Skeletal muscle cell (primary cell): Measurements from ENCODE around the gene EPHA3.
A peak's percentile ranks its signal among the peaks of the same experiment; 100 is the strongest.

Experiments
- DNase-seq: peaks from one replicate; pipeline ENCODE4 v3.0.0-alpha.2; 2010; ENCODE audit warnings: low read depth
- H3K4me3 ChIP-seq: 2 replicates; pipeline ENCODE4 v1.5.1; 2011; ENCODE audit warnings: low read depth, mild to moderate bottlenecking, control low read depth, low read length, moderate library complexity

EPHA3 gene

GRCh38 chr3:89268059-89268458 lies 160.6 kb downstream of the EPHA3 start:
- DNase-seq: no peak
- H3K4me3 ChIP-seq: no peak overlapping the region

DNA sequence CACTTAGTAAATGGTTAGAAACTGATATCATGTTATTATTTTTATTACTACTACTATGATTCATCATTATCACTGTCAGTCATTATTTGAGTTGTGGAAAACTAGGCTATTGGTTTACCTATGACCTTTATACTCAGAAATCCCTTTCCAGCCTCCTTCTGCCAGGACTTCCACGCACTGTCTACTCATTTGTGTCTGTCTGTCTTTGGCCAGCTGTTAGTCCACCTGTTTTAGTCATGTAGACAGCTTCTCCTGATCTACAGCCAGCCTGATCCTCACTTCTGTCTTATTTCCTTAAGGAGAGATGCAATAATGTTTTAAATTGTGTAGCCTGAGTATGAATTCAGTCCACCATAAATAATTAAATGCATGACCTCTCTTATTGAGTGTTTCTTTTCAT lies 162.8 kb downstream of the EPHA3 start:
- no peak for DNase-seq
- no peak overlapping the region for H3K4me3 ChIP-seq

GRCh38 chr3:89275001-89275400 lies 167.6 kb downstream of the EPHA3 start:
- no peak overlapping the region for H3K4me3 ChIP-seq
- no peak for DNase-seq

DNA sequence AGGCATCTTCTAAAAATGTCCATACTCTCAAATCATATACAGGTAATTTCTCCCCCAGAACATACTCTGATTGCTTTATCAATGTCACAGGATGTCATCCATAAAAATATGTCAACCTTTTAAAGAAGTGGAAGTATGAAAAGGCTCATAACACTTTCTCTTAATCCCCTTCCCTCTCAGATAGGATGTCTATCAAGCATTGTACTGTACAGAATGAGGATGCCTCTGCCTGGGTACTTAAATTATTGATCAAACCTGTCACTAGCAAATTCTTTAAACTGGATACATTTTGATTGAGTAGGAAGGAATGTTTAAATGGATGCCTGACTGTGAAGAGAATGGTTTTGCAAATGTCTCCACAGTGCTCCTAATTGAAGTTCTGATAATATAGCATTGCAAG lies 168.7 kb downstream of the EPHA3 start:
- DNase-seq: no peak

DNA sequence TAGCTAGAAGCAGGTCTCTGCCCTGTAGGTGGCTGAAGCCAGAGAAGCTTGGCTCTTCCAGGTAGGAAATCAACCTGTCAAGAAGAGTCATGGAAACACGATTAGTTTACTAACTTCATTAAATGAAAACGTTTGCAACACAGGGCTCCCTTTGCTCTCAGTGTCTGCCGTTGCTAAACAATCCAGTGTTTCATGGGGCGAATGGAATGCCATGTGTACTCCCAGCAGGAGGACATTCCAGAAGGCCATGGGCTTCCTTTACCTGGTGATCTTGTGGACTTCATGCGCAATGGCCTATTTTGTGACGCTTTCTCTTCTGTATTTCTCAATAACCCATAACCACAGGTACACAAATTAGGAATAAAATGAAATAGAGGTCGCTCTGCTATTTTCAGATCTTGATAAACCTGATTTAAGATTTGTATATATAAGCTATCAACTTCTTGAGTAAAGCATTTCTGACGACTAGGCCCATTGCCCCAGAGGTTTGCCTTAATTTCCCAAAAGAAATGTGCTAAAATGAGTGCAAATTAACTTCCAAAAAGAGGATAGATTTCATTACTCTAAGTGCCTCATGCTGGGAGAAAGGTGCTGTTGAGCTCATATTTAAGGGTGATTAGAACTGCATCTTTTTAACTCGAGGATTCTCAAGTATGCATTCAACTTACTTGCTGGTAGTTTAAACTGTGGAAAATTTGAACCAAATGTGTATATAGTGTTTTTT lies 171.0 kb downstream of the EPHA3 start:
- no peak for DNase-seq

More for the DNA sequence above, 168.7 kb downstream of the EPHA3 start:
- no peak overlapping the region for H3K4me3 ChIP-seq

DNA sequence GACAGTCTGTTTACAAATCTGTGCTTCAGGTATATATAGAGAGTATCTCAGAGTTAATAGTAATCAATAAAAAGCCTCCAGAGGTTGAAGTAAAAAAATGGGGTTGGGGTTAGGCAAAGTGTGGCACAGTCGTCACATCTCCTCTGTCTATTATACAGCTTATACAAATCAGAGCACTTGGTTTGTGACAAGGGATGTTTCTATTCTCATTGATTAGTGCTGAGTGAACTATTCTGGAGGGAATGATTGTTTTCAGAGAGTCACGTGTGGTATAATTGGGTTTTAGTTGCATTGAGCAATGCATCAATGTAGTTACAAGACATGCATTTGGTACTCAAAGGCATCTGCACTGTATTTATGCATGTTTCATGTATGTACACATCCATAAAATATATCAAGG lies 172.9 kb downstream of the EPHA3 start:
- no peak for DNase-seq
- H3K4me3 ChIP-seq: no peak overlapping the region

More for the DNA sequence above, 171.0 kb downstream of the EPHA3 start:
- H3K4me3 ChIP-seq: no peak overlapping the region

GRCh38 chr3:89280822-89281365 lies 173.5 kb downstream of the EPHA3 start:
- no peak for DNase-seq
- no peak overlapping the region for H3K4me3 ChIP-seq

DNA sequence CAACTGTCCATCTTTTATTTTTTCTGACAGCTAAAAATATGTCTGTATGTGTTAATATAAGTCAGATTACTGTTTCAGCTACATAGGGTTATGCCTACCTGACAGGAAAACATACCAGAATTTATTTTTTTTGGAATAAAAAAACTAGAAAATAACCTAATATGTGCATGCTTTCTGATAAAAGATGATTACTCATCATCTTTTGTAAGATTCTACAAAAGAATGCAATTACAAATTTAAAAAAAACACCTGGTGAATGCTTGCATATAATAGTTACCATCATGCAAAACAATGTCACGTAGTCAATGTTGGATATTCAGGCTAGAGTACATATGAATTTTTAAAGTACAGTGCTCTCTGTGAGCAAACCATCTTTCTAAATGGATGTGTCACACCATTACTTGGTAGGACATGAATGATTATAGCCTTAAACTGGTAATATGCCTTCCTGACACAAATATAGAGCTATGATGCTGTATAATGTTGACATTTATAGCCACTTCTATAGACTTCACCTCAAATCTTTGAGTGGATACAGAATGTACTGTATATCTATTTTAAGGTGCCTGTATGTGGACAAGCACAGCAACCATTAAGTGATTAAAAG lies 180.6 kb downstream of the EPHA3 start:
- no peak overlapping the region for H3K4me3 ChIP-seq
- no peak for DNase-seq

DNA sequence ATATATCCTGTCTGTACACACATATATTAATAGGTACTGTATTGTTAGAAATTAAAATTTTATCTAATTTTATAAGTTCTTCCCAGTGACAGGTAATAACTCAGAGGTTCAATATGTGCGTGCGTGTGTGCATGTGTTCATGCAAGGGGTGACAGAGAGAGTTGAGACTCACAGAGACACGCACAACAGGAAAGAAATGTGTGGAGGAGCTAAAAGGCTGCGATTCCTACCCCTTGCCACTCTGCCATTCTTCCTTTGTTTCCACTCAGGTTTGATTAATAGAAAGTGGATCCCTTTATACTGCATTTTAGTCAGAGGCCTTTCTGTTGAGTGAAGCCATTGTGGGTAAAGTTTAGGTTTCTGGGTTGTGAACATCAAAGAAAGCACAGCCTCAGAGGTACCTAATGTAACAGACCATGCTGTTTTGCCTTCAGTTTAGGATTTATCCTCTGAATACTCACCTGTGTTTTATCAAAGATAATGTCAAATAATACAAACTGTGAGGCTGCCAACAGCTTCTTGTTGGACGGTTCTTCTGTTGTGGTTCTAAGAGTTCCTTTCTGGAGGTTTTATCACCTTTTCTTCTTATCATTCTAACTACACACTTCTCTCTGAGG lies 182.3 kb downstream of the EPHA3 start:
- DNase-seq: no peak
- no peak overlapping the region for H3K4me3 ChIP-seq

DNA sequence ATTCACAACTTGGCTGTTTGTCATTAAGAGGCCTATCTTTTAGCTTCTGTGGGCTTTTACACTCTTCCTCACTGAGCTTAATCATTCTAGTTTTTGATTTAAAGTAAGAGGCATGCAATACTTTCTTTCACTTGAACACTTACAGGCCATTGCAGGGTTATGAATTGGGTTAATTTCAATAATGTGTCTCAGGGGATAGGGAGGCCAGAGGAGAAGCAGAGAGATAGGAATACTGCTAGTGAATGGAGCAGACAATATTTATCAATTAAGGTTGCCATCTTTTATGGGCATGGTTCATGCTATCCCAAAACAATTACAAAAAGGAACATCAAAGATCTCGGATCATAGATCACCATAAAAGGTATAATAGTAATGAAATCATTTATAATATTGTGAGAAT lies 189.8 kb downstream of the EPHA3 start:
- DNase-seq: no peak
- H3K4me3 ChIP-seq: no peak overlapping the region

DNA sequence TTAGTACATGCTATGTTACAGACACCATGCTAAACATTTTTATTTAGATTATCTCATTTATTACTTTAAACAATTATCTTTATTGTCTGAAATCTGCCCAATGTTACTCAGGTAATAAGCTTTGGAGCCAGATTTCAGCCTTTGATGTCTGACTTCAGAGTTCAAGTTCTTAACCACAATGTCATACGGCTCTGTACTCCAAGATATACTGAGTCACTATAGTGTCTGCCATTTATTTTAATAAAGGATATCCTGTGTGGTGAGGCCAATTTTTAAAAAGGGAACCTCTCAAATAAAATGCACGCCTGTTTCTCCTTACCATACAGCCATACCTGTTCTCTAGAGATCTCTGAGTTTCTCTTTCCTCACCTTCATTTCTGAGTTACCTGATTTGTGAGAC lies 193.1 kb downstream of the EPHA3 start:
- DNase-seq: no peak

GRCh38 chr3:89300981-89301380 lies 193.6 kb downstream of the EPHA3 start:
- DNase-seq: peak; percentile 25
- no peak overlapping the region for H3K4me3 ChIP-seq

More for the DNA sequence above, 193.1 kb downstream of the EPHA3 start:
- no peak overlapping the region for H3K4me3 ChIP-seq

DNA sequence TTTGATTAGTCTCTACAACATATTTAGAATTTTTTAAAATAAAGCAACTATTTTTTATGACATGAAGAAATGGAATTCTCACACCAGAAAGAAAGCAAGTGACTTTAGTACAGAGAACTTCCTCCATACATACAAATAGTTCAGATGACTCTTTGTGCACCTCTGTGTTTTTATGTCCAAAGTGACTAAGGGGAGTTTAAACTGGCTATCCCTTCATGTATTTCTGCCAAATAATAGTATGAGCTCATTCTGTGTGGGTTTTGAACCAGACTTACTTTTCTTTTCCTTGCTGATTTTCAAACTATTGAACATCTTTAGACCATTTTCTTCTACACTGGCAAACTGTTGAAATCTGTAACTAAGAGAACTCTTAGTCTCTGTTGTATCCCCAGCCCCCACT lies 196.3 kb downstream of the EPHA3 start:
- no peak overlapping the region for H3K4me3 ChIP-seq
- peak; percentile 47 for DNase-seq

- no peak overlapping the region for H3K4me3 ChIP-seq
- DNase-seq: no peak
These were observed 199.1 kb downstream of the EPHA3 start for GRCh38 chr3:89306540-89306939.

DNA sequence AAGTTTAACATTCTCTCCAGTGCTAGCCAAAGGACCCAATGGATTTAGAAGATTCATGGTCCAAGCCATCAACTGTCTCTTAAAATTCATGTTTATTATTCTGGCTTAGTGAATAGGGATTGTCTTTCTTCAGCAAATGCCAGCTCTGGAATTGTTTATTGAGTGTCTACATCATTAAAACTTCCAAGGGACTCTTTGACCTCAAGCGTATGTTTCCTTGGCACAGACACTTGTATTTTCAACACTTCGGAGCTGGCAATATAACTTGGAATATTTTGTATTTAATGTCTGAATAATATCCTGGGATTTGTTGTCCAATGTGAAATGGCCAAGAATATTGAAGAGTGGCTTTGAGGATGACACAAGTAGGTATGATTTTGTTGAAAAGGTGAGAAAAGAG lies 204.2 kb downstream of the EPHA3 start:
- H3K4me3 ChIP-seq: no peak overlapping the region
- no peak for DNase-seq

DNA sequence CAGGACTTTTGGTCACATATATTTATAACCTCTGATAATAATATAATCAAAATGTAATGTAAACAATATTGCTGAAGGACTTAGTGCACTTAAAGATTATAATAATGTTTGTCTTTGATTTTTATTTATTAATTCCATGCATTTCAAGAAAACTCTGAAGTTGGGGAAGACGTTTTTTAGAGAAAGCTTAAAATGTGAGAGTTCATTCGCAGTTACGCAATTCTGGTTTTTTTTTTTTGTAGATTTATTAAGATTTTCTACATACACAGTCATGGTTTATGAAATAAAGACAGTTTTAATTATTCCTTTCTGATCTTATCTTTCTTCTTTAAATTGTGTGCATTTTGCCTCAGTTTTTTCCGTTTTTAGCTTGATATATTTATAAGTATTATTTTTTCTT lies 204.7 kb downstream of the EPHA3 start:
- DNase-seq: no peak
- no peak overlapping the region for H3K4me3 ChIP-seq

DNA sequence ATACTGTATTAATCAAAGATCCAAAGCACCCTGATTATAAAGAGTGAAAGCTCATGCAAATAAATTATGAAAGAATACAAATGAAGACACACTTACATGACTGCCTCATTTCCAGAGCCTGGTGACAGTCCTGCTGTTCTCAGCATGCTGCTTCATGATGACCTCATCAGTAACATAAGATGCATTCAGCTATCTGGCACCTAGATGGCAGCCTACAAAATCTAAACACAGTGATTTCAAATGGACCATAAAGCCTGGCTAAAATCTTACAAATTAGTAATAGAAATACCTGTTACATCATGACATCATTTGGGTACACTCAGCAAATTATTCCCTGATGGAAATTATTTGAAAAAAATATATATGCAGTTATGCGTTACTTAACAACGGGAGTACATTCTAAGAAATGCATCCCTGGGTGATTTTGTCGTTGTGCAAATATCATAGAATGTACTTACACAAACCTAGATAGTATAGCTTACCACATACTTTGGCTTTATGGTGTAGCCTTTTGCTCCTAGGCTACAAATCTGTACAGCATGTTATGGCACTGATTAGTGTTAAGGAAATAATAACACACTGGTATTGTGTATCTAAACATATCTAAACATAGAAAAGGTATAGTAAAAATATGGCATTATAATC lies 207.2 kb downstream of the EPHA3 start:
- no peak overlapping the region for H3K4me3 ChIP-seq
- DNase-seq: peak; percentile 35

GRCh38 chr3:89315750-89316470 lies 208.5 kb downstream of the EPHA3 start:
- no peak overlapping the region for H3K4me3 ChIP-seq
- DNase-seq: no peak

GRCh38 chr3:89320186-89320585 lies 212.8 kb downstream of the EPHA3 start:
- DNase-seq: no peak
- no peak overlapping the region for H3K4me3 ChIP-seq

DNA sequence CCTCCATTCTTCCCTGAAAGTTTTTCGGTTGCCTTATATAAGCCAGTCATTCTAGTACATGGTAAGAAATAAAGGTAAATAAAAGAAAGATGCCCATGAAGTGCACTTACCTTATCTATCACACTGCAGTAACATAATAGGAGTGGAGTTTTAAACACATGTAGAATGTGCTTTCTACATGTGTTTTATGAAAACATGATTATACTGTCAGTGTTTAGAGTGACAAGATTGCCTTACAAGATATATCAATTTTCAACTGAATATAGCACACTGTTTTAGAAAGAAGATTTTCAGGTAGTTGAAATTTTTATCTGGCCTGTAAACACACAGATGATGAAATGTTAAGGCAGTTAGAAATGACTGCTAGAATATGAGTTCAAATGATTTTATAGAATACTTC lies 219.6 kb downstream of the EPHA3 start:
- H3K4me3 ChIP-seq: no peak overlapping the region
- no peak for DNase-seq
